ENCODE measurements around the gene EIF2D. TPM values are rescaled to one million over a fixed set of nuclear protein-coding genes. Genes with fewer than 3 reads are reported as not detected.
"Not testable (repeated sequence)": the region's sequence is repeated elsewhere in the genome, so short reads cannot be mapped to it uniquely, and the experiment has no call there.

Gene EIF2D
- total RNA-seq, 2 experiments from 2014 or later = 84.6 to 87.5 TPM

- peak; percentile 96 for DNase-seq
- Mint-ChIP-seq H3K27ac (peak within 1 kb of the TSS; percentile 80), H3K4me1 (ENCODE audit: low read depth) (peaks cover 25% of the 10 kb centered on the region), H3K9me3 (no peaks in the 10 kb centered on the region), H3K27me3 (peaks cover 5% of the 10 kb centered on the region), H3K4me3 (peak within 1 kb of the TSS; percentile 80), H3K36me3 (peaks cover 5% of the 10 kb centered on the region)
- POLR2A ChIA-PET = interaction anchor here (0.9 to 1.9 kb wide), 13 partner anchors 8 to 347 kb away, joined by 3 to 15 read pairs (median 3); partner anchors contain the start of genes EIF2D, FCMR, IKBKE and MAPKAPK2
- intact Hi-C loops (cut with micrococcal nuclease) = loop anchor here (1.0 to 2.0 kb wide), 2 partner anchors 26 to 173 kb away; no protein-coding TSS in a partner anchor
- CTCF ChIA-PET = interaction anchor here (0.6 to 11.1 kb wide), 44 partner anchors 8 to 902 kb away, joined by 3 to 399 read pairs (median 4); partner anchors contain the start of gene EIF2D
Measured at GRCh38 chr1:206635080-206635977, 23.1 kb upstream of the EIF2D start, which contains the start of gene DYRK3. DYRK3 (plus strand) TSS chr1:206635536; CDS start chr1:206635704, 168 bp downstream.

- ChIA-PET POLR2A (interaction anchor here (0.9 to 1.9 kb wide), 12 partner anchors 7 to 348 kb away, joined by 3 to 15 read pairs (median 4); partner anchors contain the start of genes EIF2D, IKBKE and MAPKAPK2), CTCF (interaction anchor here (0.6 to 11.1 kb wide), 40 partner anchors 8 to 901 kb away, joined by 3 to 399 read pairs (median 4); partner anchors contain the start of gene EIF2D)
- Mint-ChIP-seq H3K36me3 (peaks cover 2% of the 10 kb centered on the region), H3K9me3 (no peaks in the 10 kb centered on the region), H3K4me3 (peak overlapping the region; percentile 80), H3K27ac (peak overlapping the region; percentile 80), H3K27me3 (peaks cover 7% of the 10 kb centered on the region), H3K4me1 (ENCODE audit: low read depth) (peaks cover 25% of the 10 kb centered on the region)
- intact Hi-C loops (cut with micrococcal nuclease) = loop anchor here (1.0 to 2.0 kb wide), 5 partner anchors 25 to 348 kb away; no protein-coding TSS in a partner anchor
- DNase-seq = peak; percentile 83
Measured at GRCh38 chr1:206634365-206635079, 22.3 kb upstream of the EIF2D start.

DNA sequence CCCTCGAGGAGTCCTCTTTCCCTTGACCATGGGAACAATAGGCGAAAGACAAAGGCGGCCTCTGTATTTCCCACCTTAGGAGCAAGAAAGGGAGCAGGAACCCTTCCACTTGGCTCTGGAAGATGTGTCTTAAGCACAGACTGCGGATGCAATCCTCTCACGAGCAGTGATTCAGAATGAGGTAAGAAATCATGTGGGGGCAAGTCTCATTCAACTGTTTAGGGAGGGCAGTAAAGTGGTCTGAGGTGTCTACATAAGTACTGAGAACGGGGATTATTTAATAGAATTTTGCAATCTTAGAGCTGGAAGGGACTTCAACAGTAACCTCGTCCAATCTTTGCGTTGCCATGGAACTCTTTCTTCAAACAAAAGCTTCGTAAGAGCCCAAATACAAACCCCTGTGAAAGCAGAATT lies 21.4 kb upstream of the EIF2D start:
- Mint-ChIP-seq H3K4me1 (ENCODE audit: low read depth) (peaks cover 25% of the 10 kb centered on the region), H3K4me3 (no peak overlapping the region), H3K27ac (no peak overlapping the region), H3K27me3 (peaks cover 7% of the 10 kb centered on the region), H3K36me3 (peaks cover 2% of the 10 kb centered on the region), H3K9me3 (no peaks in the 10 kb centered on the region)
- DNase-seq = no peak
- ChIA-PET CTCF (interaction anchor here (0.7 to 11.1 kb wide), 15 partner anchors 13 to 451 kb away, joined by 3 to 399 read pairs (median 10); partner anchors contain the start of gene EIF2D), POLR2A (interaction anchor here (0.7 kb wide), 1 partner anchor 30 kb away, joined by 3 read pairs; no protein-coding TSS in a partner anchor)
- intact Hi-C loops (cut with micrococcal nuclease) = loop anchor here (1.0 to 2.0 kb wide), 4 partner anchors 31 to 349 kb away; no protein-coding TSS in a partner anchor

GRCh38 chr1:206631085-206631509 lies 18.8 kb upstream of the EIF2D start:
- Mint-ChIP-seq H3K27ac (no peak overlapping the region), H3K9me3 (no peaks in the 10 kb centered on the region), H3K36me3 (no peaks in the 10 kb centered on the region), H3K27me3 (peaks cover 16% of the 10 kb centered on the region), H3K4me1 (ENCODE audit: low read depth) (peaks cover 13% of the 10 kb centered on the region), H3K4me3 (no peak overlapping the region)
- intact Hi-C loops (cut with micrococcal nuclease) = no loop called here
- peak; percentile 44 for DNase-seq
- ChIA-PET CTCF (interaction anchor here (0.5 to 11.1 kb wide), 31 partner anchors 9 to 896 kb away, joined by 3 to 399 read pairs (median 4); no protein-coding TSS in a partner anchor), POLR2A (interaction anchor here (0.7 kb wide), 1 partner anchor 52 kb away, joined by 4 read pairs; no protein-coding TSS in a partner anchor)

- H3K36me3 Mint-ChIP-seq = no peaks in the 10 kb centered on the region
- no peak overlapping the region for H3K4me3 Mint-ChIP-seq
- no peaks in the 10 kb centered on the region for H3K9me3 Mint-ChIP-seq
- H3K27ac Mint-ChIP-seq = no peak overlapping the region
- POLR2A ChIA-PET = no interaction called here
- peaks cover 19% of the 10 kb centered on the region for H3K27me3 Mint-ChIP-seq
- no peaks in the 10 kb centered on the region for H3K4me1 Mint-ChIP-seq (ENCODE audit: low read depth)
- CTCF ChIA-PET = interaction anchor here (0.8 to 11.1 kb wide), 6 partner anchors 16 to 353 kb away, joined by 3 to 399 read pairs (median 6); no protein-coding TSS in a partner anchor
- intact Hi-C loops (cut with micrococcal nuclease) = no loop called here
- DNase-seq = no peak
Measured at GRCh38 chr1:206628916-206629315, 16.7 kb upstream of the EIF2D start.

DNA sequence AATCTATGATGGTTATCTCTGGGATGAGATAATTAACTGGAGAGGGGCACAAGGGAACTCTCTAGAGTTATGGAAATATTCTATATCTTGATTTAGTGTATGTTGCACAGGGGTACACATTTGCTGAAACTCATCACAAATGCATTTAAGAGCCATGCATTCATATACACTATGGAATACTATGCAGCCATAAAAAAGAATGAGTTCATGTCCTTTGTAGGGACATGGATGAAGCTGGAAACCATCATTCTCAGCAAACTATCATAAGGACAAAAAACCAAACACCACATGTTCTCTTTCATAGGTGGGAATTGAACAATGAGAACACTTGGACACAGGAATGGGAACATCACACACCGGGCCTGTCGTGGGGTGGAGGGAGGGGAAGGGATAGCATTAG lies 14.1 kb upstream of the EIF2D start:
- intact Hi-C loops (cut with micrococcal nuclease); DNase-seq; H3K27ac Mint-ChIP-seq; H3K9me3 Mint-ChIP-seq; H3K36me3 Mint-ChIP-seq; POLR2A ChIA-PET; H3K4me3 Mint-ChIP-seq; H3K4me1 Mint-ChIP-seq (ENCODE audit: low read depth): not testable (repeated sequence)
- CTCF ChIA-PET = interaction anchor here (0.7 to 11.1 kb wide), 5 partner anchors 9 to 35 kb away, joined by 3 to 399 read pairs (median 3); partner anchors contain the start of genes DYRK3 and EIF2D
- H3K27me3 Mint-ChIP-seq = peaks cover 14% of the 10 kb centered on the region

- peak; percentile 42 for DNase-seq
- peak overlapping the region; percentile 49 for H3K4me3 Mint-ChIP-seq
- H3K36me3 Mint-ChIP-seq = peaks cover 38% of the 10 kb centered on the region
- H3K27me3 Mint-ChIP-seq = no peaks in the 10 kb centered on the region
- CTCF ChIA-PET = interaction anchor here (0.6 to 12.3 kb wide), 18 partner anchors 11 to 712 kb away, joined by 3 to 165 read pairs (median 5); partner anchors contain the start of genes CD55, DYRK3, IKBKE and MAPKAPK2
- peak overlapping the region; percentile 92 for H3K27ac Mint-ChIP-seq
- POLR2A ChIA-PET = interaction anchor here (0.7 to 1.8 kb wide), 9 partner anchors 10 to 55 kb away, joined by 3 to 8 read pairs (median 4); partner anchors contain the start of gene DYRK3
- intact Hi-C loops (cut with micrococcal nuclease) = loop anchor here (1.0 to 2.0 kb wide), 7 partner anchors 19 to 313 kb away; partner anchors contain the start of genes DYRK3 and MAPKAPK2
- peaks cover 38% of the 10 kb centered on the region for H3K4me1 Mint-ChIP-seq (ENCODE audit: low read depth)
- no peaks in the 10 kb centered on the region for H3K9me3 Mint-ChIP-seq
Measured at GRCh38 chr1:206609229-206609991, 2.9 kb downstream of the EIF2D start.

- Mint-ChIP-seq H3K36me3 (peaks cover 45% of the 10 kb centered on the region), H3K4me1 (ENCODE audit: low read depth) (peaks cover 38% of the 10 kb centered on the region), H3K9me3 (no peaks in the 10 kb centered on the region), H3K27me3 (no peaks in the 10 kb centered on the region), H3K4me3 (no peak overlapping the region), H3K27ac (peak overlapping the region; percentile 92)
- CTCF ChIA-PET = interaction anchor here (0.7 to 12.3 kb wide), 22 partner anchors 10 to 714 kb away, joined by 3 to 165 read pairs (median 5); partner anchors contain the start of genes CD55 and DYRK3
- DNase-seq = peak; percentile 78
- intact Hi-C loops (cut with micrococcal nuclease) = loop anchor here (1.0 to 2.0 kb wide), 4 partner anchors 56 to 315 kb away; partner anchors contain the start of gene MAPKAPK2
- POLR2A ChIA-PET = interaction anchor here (1.4 to 1.8 kb wide), 6 partner anchors 8 to 56 kb away, joined by 3 to 8 read pairs (median 6); partner anchors contain the start of gene DYRK3
Measured at GRCh38 chr1:206608108-206608698, 4.1 kb downstream of the EIF2D start.

- Mint-ChIP-seq H3K36me3 (peaks cover 54% of the 10 kb centered on the region), H3K27me3 (no peaks in the 10 kb centered on the region), H3K4me3 (no peak overlapping the region), H3K27ac (no peak overlapping the region), H3K4me1 (ENCODE audit: low read depth) (peaks cover 36% of the 10 kb centered on the region), H3K9me3 (no peaks in the 10 kb centered on the region)
- CTCF ChIA-PET = interaction anchor here (0.6 to 12.3 kb wide), 18 partner anchors 15 to 377 kb away, joined by 3 to 165 read pairs (median 4); partner anchors contain the start of gene DYRK3
- DNase-seq = no peak
- intact Hi-C loops (cut with micrococcal nuclease) = no loop called here
- POLR2A ChIA-PET = no interaction called here
Measured at GRCh38 chr1:206606867-206607266, 5.4 kb downstream of the EIF2D start.

GRCh38 chr1:206604861-206605260 lies 7.4 kb downstream of the EIF2D start:
- no peak overlapping the region for H3K27ac Mint-ChIP-seq
- no peak overlapping the region for H3K4me3 Mint-ChIP-seq
- no peak for DNase-seq
- ChIA-PET CTCF (interaction anchor here (0.9 to 12.3 kb wide), 2 partner anchors 13 to 61 kb away, joined by 3 to 165 read pairs; no protein-coding TSS in a partner anchor), POLR2A (no interaction called here)
- H3K4me1 Mint-ChIP-seq (ENCODE audit: low read depth) = peaks cover 20% of the 10 kb centered on the region
- H3K27me3 Mint-ChIP-seq = no peaks in the 10 kb centered on the region
- peaks cover 54% of the 10 kb centered on the region for H3K36me3 Mint-ChIP-seq
- no peaks in the 10 kb centered on the region for H3K9me3 Mint-ChIP-seq
- intact Hi-C loops (cut with micrococcal nuclease) = no loop called here

All from activated CD4-positive, alpha-beta memory T cell treated with anti-CD3 and anti-CD28 coated beads for 36 hours (primary cell).